ENCODE results near the gene RHBDD1.

DNA sequence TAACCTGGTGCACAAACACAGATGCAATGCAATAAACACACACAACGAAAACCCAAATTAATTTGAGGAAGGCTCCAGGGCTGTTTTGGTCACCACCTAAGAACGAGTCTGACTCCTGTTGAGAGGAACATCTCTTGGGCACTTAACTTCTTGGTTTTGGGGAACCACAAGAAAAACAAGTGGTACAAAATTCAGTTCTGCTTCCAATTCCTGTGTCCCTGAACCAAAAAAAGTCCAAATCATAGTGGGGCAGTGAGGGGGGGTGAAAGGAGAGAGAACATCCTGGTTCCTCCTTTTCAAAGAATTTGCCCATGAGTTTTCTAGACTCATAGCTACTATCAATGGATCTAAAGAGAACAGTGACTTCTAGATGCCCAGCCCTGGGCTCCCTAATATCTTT is 184.6 kb downstream of the RHBDD1 start:
- TF ChIP-seq, protein P1, sequence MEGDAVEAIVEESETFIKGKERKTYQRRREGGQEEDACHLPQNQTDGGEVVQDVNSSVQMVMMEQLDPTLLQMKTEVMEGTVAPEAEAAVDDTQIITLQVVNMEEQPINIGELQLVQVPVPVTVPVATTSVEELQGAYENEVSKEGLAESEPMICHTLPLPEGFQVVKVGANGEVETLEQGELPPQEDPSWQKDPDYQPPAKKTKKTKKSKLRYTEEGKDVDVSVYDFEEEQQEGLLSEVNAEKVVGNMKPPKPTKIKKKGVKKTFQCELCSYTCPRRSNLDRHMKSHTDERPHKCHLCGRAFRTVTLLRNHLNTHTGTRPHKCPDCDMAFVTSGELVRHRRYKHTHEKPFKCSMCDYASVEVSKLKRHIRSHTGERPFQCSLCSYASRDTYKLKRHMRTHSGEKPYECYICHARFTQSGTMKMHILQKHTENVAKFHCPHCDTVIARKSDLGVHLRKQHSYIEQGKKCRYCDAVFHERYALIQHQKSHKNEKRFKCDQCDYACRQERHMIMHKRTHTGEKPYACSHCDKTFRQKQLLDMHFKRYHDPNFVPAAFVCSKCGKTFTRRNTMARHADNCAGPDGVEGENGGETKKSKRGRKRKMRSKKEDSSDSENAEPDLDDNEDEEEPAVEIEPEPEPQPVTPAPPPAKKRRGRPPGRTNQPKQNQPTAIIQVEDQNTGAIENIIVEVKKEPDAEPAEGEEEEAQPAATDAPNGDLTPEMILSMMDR (conservative IDR thresholded peaks at IDR 0.05; ENCODE audit: low read depth, low read length): no peak
- TF ChIP-seq EZH2 (IDR thresholded peaks at IDR 0.05; ENCODE audit: borderline replicate concordance, low read depth, low read length, poor library complexity, severe bottlenecking): no peak

All from A673 (cell line).